ENCODE measurements around the gene LIPC. TPM values are rescaled to one million over a fixed set of nuclear protein-coding genes. Genes with fewer than 3 reads are reported as not detected.

Gene LIPC
- total and polyA plus RNA-seq, 7 donors: 0.36 to 3.0 (median 0.83) TPM; not detected in 2

GRCh38 chr15:58566029-58566428, 134.2 kb downstream of the LIPC start:
- Histone ChIP-seq H3K4me3 (no peak overlapping the region), H3K27me3 (no peaks in the 10 kb centered on the region), H3K9me3 (no peaks in the 10 kb centered on the region), H3K27ac (no peak overlapping the region), H3K4me1 (no peaks in the 10 kb centered on the region), H3K36me3 (no peaks in the 10 kb centered on the region)
- TF ChIP-seq, protein P1, sequence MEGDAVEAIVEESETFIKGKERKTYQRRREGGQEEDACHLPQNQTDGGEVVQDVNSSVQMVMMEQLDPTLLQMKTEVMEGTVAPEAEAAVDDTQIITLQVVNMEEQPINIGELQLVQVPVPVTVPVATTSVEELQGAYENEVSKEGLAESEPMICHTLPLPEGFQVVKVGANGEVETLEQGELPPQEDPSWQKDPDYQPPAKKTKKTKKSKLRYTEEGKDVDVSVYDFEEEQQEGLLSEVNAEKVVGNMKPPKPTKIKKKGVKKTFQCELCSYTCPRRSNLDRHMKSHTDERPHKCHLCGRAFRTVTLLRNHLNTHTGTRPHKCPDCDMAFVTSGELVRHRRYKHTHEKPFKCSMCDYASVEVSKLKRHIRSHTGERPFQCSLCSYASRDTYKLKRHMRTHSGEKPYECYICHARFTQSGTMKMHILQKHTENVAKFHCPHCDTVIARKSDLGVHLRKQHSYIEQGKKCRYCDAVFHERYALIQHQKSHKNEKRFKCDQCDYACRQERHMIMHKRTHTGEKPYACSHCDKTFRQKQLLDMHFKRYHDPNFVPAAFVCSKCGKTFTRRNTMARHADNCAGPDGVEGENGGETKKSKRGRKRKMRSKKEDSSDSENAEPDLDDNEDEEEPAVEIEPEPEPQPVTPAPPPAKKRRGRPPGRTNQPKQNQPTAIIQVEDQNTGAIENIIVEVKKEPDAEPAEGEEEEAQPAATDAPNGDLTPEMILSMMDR (IDR thresholded peaks at IDR 0.05): no peak
- TF ChIP-seq POLR2A (IDR thresholded peaks at IDR 0.05) (no peak), EP300 (IDR thresholded peaks at IDR 0.05) (no peak), POLR2AphosphoS5 (IDR thresholded peaks at IDR 0.05) (no peak)
- intact Hi-C loops (cut with DNase I): no loop called here
- no peak for DNase-seq
- 83 to 94% methylated on average over 6 of the region's 6 CpGs for WGBS, 2 donors

DNA sequence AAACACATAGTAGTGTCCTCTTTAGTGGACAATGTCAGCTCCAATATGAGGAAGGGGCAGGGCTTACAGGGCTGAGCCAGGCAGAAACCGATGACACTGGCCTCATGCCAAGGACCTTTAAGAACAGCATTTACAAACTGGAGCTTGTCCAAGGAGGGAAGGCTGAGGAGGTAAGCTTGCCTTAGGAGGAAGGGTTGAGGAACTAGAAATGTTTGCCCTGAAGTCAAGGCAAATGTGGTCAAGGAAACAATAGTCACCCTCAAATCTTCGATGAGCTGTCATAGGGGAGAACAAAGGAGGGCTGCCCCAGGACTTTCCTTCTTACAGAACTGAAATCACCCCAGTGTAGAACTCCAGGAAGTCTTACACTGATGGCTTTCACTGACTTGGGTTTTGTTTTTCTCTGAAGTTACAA, 136.4 kb downstream of the LIPC start:
- Histone ChIP-seq H3K4me1 (no peaks in the 10 kb centered on the region), H3K4me3 (no peak overlapping the region), H3K27me3 (no peaks in the 10 kb centered on the region), H3K36me3 (no peaks in the 10 kb centered on the region), H3K27ac (no peak overlapping the region), H3K9me3 (no peaks in the 10 kb centered on the region)
- TF ChIP-seq POLR2AphosphoS5 (IDR thresholded peaks at IDR 0.05) (no peak), POLR2A (IDR thresholded peaks at IDR 0.05) (no peak), EP300 (IDR thresholded peaks at IDR 0.05) (no peak)
- TF ChIP-seq, protein P1 (IDR thresholded peaks at IDR 0.05): no peak
- intact Hi-C loops (cut with DNase I): no loop called here
- DNase-seq: no peak
- WGBS, 2 donors: 5 to 23% methylated on average over 2 of the region's 2 CpGs

DNA sequence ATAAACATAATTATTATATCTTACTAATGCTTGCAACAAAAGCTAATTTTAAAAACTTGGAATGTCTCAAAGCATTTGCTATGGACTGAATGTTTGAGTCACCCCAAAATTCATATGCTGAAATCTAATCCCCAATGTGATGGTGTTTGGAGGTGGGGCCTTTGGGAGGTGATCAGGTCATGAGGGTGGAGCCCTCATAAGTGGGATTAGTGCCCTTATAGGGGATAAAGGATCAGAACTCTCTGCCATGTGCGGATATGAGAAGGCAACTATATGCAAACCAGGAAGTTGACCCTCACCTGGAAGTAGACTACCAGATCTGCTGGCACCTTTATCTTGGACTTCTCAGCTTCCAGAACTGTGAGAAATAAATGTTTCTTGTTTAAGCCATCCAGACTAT, 137.7 kb downstream of the LIPC start:
- intact Hi-C loops (cut with DNase I): no loop called here
- DNase-seq: no peak
- TF ChIP-seq EP300 (IDR thresholded peaks at IDR 0.05) (no peak), POLR2A (IDR thresholded peaks at IDR 0.05) (no peak), POLR2AphosphoS5 (IDR thresholded peaks at IDR 0.05) (no peak)
- TF ChIP-seq, protein P1 (IDR thresholded peaks at IDR 0.05): no peak

GRCh38 chr15:58571491-58571890, 139.7 kb downstream of the LIPC start:
- no peak overlapping the region for H3K27ac ChIP-seq
- no peak overlapping the region for H3K4me3 ChIP-seq
- no peak for TF ChIP-seq POLR2AphosphoS5 (IDR thresholded peaks at IDR 0.05)
- TF ChIP-seq, protein P1 (IDR thresholded peaks at IDR 0.05): no peak
- no peak for TF ChIP-seq EP300 (IDR thresholded peaks at IDR 0.05)
- TF ChIP-seq POLR2A (IDR thresholded peaks at IDR 0.05): no peak
- no peaks in the 10 kb centered on the region for H3K27me3 ChIP-seq
- intact Hi-C loops (cut with DNase I): no loop called here
- no peak for DNase-seq
- H3K36me3 ChIP-seq: no peaks in the 10 kb centered on the region
- WGBS, 2 donors: 80 to 88% methylated on average over 6 of the region's 6 CpGs
- no peaks in the 10 kb centered on the region for H3K9me3 ChIP-seq
- no peaks in the 10 kb centered on the region for H3K4me1 ChIP-seq

More for the DNA sequence above, 137.7 kb downstream of the LIPC start:
- Histone ChIP-seq H3K4me3 (no peak overlapping the region), H3K9me3 (no peaks in the 10 kb centered on the region), H3K27ac (no peak overlapping the region), H3K27me3 (no peaks in the 10 kb centered on the region), H3K36me3 (no peaks in the 10 kb centered on the region), H3K4me1 (no peaks in the 10 kb centered on the region)
- WGBS, 2 donors: 93 to 96% methylated on average over 1 of the region's 1 CpG

DNA sequence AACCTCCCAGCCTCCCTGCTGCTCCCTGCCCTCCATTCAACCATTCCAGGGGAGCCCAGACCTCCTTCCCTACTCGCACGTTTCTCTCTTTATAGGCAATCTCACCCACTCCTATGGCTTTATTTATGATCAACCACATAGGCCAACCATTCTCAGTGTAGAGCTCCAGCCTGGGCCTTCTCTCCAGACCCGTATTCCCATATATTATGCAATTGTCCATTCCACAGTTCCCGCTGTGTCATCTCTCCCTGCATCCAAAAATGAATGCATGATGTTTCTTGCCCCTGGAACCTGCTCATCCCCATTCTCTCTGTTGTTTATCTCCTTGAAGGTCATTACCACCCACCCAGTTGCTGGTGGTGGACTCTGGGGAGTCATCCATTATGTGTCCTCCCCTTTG, 140.7 kb downstream of the LIPC start:
- H3K9me3 ChIP-seq: no peaks in the 10 kb centered on the region
- 84 to 97% methylated on average over 4 of the region's 4 CpGs for WGBS, 2 donors
- H3K4me3 ChIP-seq: no peak overlapping the region
- H3K27me3 ChIP-seq: no peaks in the 10 kb centered on the region
- TF ChIP-seq, protein P1 (IDR thresholded peaks at IDR 0.05): no peak
- TF ChIP-seq EP300 (IDR thresholded peaks at IDR 0.05): no peak
- no peak for TF ChIP-seq POLR2AphosphoS5 (IDR thresholded peaks at IDR 0.05)
- no peak for TF ChIP-seq POLR2A (IDR thresholded peaks at IDR 0.05)
- H3K4me1 ChIP-seq: no peaks in the 10 kb centered on the region
- no peaks in the 10 kb centered on the region for H3K36me3 ChIP-seq
- intact Hi-C loops (cut with DNase I): no loop called here
- H3K27ac ChIP-seq: no peak overlapping the region
- no peak for DNase-seq

Data from sigmoid colon (tissue), 7 donors.